CD4-positive, alpha-beta T cell treated with Interleukin-17A for 4 hours (primary cell): ENCODE results near the gene FLYWCH1.
A peak's percentile ranks its signal among the peaks of the same experiment; 100 is the strongest.

Experiments used
- DNase-seq: peaks from one replicate; pipeline ENCODE4 v3.0.0-alpha.2; 2020; ENCODE audit warnings: mixed read lengths

The FLYWCH1 gene

DNA sequence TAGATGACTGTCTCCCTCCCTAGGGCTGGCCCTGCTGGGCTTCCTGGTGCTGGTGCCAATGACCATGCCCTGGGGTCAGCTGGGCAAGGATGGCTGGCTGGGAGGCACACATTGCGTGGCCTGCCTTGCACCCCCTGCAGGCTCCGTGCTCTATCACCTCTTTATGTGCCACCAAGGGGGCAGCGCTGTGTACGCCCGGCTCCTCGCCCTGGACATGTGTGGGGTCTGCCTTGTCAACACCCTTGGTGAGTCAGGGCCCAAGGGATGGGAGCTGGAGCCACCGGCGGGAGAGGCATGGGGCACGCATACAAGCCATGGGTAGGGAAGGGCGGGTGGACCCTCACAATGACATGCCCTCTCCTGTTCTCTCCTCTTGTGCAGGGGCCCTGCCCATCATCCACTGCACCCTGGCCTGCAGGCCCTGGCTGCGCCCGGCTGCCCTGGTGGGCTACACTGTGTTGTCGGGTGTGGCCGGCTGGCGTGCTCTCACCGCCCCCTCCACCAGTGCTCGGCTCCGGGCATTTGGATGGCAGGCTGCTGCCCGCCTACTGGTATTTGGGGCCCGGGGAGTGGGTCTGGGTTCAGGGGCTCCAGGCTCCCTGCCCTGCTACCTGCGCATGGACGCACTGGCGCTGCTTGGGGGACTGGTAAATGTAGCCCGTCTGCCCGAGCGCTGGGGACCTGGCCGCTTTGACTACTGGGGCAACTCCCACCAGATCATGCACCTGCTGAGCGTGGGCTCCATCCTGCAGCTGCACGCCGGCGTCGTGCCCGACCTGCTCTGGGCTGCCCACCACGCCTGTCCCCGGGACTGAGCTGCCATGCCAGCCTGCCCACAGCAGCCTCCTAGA, 59.6 kb downstream of the FLYWCH1 start:
- no peak for DNase-seq

DNA sequence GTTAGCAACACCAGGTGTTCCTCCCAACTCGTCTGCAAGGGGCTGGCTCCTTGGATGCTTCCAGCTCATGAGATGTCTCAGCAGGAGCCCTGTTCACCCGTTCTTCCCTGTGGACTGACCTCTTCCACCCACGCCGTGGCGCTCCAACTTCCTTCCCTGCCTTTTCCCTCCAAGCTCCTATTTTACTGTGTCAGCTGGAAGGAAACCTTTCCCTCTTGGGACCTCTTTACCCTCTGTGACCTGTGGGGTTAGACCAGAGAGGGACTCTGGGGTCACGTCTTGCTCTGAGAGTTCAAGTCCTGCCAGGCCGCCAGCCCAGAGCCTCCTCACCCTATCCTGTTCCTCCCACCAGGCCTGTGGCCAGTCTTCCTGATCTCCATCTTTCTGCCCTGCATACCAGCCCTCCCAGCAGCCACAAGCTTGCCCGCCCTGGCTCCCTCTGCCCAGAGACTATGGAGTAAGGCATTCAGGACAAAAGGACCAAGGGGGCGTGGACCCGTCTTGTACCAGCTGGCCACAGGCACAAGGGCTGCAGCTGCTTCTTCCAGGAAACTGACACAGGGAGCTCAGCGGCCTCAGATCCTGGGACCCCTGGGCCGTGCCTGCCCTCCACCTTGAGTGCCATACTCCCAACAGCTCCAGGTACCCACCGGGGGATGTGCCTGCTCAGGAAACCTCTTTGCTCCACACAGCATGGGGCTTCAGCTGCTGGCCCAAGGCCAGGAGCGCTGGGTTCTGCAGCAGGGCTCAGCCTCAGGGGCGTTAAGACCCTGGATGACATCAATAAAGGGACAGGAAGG, 60.5 kb downstream of the FLYWCH1 start:
- no peak for DNase-seq

DNA sequence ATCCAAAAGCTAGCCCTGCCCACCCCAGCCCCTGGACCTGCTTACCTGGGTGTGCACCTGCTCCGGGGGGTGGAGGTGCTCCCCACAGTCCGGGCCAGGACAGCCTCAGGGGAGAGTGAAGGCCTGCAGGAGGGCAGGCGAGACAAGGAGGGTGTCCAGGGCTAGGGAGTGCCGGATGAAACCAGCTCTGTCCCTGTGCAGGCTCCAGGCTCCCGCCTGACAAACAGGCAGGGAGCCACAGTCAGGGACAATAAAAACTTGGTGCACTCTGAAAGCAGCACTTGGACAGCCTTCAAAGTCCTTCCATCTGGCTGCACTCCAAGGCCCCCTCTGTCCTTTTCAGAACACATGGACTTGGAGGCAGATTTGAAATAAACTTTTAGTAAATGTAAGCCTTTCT, 61.4 kb downstream of the FLYWCH1 start:
- DNase-seq = no peak

DNA sequence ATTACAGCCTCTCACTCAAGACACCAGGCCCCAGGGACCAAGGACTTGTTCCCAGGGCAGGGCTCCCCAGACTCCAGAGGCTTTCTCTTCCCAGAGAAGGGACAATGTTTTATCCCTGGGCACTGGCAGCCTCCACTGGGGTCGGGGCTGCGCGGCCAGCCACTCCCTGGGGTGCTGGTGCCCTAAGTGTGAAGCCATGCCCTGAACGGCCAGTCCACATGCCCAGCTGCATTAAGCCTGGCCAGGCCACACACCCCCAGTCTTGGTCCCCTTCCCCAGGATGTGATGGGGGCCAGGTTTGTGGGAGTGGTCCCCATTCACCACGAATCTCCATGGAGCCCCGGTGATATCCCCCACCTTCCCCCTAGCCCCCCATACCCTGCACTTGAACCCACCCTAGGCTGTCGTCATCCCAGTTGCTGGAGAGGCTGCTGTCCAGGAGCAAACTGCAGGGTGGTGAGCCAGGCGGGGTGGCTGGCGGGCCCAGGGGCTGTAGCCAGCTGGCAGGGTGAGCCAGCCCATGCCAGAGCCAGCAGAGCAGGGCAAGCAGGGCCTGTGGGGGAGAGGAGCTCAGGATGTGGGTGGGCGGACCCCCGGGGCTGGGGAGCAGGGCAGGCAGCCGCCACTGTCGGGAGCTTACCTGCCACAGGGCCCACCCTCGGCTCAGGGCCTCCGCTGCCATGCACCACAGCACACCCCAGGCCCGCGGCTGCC, 62.0 kb downstream of the FLYWCH1 start:
- DNase-seq = no peak

DNA sequence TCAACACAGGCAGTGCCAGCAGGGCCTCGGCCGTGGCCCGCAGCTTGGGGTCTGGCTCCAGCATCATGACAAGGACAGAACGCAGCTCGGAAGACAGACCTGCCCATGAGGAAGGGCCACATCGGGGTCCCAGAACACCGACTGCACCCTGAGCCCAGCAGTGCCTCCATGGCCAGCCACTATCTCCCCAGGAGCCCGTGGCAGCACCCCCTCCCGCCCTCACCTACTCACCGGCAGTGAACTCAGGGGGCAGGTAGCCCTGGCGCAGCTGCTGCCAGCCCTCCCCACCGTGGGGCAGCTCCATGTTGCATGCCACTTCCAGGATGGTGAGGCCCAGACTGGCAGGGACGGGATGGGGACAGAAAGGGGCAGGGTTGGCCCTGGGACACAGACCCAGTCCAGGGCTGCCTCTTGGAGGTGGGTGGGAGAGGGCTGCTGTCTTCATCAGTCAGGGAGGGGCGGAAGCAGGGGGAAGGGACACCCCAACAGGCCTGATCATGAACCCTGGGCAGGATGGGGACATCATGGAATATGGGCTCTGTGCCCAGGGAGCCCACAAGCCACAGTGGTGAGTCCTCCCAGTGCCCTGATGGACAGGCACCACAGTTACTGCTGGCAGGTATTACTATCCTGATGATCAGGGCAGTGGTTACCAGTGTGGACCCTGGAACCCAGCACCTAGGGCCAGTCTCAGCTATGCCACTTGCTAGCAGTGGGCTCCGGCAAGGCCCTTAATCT, 62.8 kb downstream of the FLYWCH1 start:
- no peak for DNase-seq

DNA sequence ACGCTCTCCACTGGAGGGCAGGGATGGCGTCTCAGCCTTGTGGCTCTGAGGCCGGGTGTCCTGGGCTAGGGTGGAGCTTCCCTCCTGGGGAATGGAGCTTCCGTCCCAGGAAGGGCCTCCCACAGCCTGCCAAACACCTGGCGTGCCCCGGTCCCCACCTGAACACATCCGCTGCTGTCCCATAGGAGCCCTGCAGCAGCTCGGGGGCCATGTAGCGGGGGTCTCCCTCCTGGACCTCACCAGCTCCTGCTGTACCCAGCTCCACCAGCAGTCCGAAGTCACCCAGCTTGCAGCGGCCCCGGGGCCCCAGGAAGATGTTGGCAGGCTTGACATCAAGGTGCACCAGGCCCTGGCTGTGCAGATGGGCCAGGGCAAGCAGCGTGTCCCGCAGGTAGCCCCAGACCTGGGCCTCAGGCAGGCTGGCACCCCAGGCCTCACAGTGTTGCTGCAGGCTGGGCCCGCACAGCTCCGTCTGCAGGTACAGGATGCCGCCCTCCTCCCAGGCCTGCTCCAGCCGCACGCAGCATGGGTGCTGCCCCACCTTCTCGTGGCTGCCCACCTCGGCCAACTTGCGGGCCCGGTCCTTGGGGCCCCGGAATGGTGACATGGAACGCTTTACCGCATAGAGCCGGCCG, 63.5 kb downstream of the FLYWCH1 start:
- no peak for DNase-seq

DNA sequence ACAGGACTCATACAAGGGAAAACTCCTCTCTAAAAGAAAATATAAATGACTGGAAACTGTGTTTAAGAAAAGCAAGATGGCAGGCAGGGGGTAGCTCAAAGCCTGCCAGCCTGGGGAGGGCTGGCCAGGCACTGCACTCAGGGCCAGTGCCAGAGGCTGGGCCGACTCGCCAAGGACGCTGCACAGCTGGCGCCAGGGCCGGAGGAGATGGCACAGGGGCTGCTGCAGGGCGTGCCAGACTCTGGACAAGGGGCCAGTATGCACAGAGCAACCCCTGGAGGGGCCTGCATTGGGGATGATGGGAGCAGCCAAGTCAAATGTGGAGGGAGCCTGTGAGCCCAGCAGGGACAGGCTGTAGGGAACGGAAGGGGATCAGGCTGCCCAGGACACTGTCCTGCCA, 64.5 kb downstream of the FLYWCH1 start:
- no peak for DNase-seq

DNA sequence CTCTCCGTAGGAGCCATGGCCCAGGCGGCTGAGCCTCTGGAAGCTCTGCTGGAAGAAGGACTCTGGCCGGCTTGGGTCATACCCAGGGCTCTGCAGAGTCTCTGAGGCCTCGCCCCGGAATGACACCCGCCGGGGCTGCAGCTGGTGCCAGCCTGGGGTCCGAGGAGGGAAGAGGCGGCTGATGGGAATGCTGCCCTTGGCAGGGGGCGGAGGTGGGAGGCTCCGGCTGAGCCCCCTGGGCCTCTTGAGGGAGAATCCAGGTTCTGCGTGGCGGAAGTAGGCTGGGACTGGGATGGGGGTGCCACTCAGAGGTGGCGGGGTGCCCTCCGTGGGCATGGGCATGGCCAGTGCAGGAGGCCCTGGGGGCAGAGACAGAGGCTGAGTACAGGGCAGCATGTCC, 64.9 kb downstream of the FLYWCH1 start:
- DNase-seq = no peak

DNA sequence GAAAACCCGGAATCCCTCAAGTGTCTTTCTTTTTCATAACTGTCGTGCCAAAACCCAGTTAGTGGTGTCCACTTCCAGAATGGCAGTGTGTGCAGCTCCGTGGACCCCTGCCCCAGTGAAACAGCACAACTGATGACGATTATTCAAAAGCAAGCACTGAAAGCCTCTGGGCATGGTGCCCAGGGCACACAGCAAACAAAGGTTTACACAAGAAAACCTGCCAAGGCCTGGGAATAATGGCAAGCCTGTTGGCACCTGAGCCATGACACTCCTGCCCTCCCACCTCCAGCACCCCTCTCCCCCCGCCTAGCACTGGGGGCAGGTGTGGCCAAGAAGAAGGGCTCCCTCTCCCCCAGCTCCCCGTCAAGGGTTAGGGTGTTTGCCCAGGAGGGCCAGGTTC, 65.7 kb downstream of the FLYWCH1 start:
- DNase-seq = no peak

DNA sequence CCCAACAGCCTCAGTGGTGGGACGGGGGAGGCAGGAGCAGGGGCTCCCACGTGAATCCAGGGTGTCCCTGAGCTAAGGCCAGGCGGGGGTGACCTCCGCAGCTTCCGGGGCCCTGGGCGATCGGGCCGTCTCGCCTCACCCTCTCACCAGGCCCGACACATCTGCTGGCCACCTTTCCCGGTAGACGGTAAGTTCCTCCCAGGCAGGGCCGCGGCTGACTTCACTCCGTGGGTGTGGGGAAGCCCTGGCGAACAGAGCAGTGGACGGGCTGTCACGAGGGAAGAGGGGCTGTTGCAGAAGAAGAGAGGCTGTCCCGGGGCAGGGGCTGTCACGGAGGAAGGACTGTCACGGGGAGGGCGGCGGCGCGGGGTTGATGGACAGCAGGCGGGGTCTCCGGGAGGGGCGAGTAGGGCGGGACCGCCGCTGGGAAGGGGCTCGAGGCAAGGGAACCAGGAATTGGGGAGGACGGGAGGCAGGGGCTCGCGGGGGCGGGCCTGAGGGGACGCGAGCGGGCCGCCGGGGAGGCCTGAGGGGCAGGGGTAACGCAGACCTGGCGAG, 68.0 kb downstream of the FLYWCH1 start:
- DNase-seq = no peak

DNA sequence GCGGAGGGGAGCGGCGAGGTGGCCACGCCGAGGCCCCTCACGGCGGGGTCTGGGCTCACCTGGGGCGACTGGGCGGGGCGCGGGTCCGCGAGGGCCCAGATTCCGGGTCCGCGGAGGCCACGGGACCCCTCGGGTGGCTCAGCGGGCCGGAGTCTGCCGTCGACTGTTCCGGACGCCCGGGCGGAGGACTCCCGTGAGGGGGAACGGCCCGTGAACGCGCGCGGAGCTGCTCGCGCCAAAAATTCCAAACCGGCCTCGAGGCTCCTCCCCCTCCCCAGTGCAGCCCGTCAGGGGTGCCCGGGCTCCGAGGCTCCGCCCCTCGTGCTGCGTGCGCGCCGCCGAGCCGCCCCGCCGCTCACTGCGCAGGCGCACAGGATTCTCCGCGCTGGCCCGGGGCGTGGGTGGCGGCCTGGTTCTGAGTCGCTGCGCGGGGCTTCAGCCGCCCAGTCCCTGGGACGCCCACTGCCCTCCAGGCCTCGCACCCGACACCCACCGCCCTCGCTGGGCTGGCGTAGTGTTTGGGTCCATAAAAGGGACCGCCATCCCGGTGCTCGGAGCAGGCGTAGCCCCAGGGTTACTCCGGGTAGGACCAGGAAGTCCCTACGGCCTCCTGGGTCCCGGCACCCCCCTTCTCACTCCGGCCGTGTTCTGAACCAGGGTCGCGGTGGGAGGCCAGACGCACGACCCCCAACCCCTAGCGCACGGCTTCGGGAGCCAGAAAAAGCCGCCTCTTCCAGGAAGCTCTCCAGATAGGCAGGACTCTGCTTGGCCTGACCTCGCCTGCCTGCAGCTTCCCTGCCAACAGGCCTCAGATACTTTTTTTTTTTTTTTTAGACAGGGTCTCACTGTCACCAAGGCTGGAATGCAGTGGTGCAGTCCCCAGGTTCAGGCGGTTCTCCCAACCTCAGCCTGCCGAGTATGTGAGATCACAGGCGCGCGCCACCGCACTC, 68.8 kb downstream of the FLYWCH1 start, which contains the start of gene PKMYT1:
Gene PKMYT1, minus strand, starts transcription at position 220 of the 950 bp plus-strand sequence. CDS start 789 bp downstream, outside the sequence.
- peak; percentile 96 for DNase-seq

DNA sequence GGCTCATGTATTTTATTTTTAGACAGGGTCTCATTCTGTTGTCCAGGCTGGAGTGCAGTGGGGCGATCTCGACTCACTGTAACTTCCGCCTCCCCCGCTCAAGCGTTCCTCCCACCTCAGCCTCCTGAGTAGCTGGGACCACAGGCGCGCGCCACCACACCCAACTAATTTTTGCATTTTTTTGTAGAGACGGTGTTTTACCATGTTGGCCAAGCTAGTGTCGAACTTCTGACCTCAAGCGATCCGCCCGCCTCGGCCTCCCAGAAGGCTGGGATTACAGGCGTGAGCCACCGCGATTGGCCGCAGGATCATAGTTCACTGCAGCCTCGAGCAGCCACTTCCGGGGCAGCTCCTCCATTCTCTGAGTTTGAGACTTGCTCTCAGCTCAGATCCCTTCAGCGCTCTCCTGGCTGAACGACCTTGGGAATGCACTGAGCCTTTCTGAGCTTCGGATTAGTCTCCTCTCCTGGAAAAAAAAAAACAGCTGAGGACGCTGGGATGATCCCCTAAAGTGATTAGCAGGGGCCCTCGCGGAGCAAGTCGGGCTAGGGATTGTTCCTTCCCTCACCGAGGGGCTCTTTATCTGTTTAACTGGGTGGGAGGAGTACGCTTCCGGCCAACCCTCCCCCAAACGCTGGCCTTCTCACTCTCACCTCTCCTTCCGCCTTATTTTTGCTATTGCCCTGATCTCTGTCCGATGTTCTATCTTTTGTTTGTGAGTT, 69.6 kb downstream of the FLYWCH1 start:
- DNase-seq = no peak

DNA sequence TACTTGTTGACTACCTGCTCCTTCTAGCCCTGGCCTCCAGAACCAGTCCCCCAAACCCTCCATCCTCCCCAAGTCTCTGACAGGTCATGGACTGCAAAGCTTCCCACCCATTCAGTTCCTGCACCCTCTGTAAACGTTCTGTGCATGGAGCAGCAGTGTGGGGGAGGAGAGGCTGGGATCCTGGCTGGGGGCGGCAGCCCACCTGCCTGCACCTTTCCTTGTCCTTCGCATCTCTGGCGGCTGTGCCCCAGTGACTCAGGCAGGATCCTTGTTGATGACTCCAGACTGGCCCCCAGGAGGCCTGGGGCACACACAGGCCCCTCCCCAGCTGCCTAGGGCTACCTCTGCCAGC, 70.1 kb downstream of the FLYWCH1 start:
- DNase-seq = no peak

DNA sequence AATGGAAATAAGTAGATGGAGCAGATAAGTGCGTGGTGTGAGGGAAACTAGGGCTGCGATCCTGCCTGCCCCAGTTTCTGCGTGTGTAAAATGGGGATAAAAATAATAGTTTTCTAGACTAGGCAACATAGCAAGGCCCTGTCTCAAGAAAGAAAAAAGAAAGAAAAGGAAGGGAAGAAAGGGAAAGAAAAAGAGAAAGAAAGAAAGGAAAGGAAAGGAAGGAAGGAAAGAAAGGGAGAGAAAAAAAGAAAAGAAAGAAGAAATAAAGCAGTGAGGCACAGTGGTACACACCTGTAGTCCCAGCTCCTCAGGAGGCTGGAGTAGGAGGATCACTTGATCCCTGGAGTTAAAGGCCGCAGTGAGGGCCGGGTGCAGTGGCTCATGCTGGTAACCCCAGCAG, 70.7 kb downstream of the FLYWCH1 start:
- no peak for DNase-seq

DNA sequence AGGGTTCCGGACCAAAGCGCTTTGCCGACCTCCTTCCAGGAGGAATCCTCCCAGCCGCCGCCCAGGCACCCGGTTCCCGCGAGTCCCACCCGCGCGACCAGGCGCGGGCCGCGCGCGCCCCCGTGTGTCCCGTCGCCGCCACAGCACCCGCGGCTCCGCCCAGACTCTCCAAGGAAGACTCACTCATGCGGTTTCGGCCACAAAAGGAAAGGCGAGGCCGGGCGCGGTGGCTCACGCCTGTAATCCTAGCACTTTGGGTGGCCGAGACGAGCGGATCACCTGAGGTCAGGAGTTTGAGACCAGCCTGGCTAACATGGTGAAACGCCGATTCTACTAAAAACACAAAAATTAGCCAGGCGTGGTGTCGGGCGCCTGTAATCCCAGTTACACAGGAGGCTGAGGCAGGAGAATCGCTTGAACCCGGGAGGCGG, 72.0 kb downstream of the FLYWCH1 start:
- DNase-seq = peak; percentile 76

DNA sequence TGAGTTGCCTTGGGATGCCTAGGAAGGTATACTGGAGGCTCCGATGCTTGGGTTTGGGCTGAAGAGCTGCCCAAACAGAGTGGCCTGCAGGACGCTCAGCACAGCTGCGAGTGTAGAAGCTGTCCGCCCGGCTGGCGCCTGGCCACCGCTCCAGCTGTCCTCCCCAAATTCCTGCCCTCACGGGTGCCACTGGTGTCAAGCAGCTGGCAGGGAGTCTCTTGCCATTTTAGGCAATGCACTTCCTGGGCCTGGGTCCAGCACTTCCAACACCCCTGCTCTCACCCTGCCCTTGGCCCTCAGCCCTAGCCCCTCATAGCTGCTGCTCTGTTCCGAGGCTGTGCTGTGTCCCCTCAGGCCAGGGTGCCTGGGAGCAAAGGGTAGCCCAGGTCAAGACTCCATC, 73.7 kb downstream of the FLYWCH1 start:
- no peak for DNase-seq

DNA sequence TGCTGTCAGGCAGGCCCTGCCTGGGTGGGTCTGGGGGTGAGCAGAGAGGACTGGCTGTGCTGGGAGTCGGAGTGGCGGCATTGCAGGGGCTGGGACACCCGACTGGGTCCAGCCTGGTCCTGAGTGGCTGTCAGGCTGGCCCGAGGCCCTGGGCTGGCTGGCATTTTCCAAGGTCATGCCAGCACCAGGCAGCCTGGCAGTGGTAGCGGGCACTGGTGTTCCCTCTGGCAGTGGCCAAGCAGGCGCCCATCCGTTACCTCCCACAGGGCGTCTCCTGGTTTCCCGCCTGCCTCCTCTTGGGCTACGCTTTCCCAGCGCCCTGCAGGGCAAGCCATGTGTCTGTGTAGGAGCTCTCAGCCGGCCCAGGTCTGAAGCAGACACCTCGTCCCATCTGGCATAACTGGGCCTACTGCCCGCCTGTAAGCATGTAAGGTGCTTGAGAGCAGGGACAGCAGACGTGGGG, 74.2 kb downstream of the FLYWCH1 start:
- DNase-seq = no peak

DNA sequence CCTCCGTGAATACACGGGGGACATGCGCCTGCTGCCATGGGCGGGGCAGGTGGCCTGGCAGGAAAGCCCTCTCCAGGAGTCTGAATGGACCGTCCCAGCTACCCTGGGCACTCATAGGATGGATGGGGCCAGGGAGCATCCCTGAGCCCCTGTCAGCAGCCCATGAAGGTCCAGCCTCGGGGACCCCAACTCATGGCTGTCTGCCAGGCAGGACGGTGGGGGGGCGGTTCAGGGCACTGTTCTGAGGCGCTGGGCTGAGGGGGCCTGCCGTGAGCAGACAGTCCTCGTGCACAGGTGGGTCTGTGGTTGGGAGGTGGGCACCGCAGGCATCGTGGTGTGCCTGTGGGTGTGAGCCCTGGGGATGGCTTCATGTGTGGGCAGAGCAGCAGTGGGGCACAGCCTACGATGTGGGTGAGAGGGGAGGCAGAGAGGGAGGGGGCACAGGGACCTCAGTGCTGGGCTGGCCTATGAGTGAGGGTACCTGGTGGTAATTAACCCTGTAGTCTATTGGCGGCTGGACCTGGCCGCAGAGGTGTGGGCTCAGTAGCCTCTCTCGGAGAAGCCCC, 75.0 kb downstream of the FLYWCH1 start:
- DNase-seq = no peak

DNA sequence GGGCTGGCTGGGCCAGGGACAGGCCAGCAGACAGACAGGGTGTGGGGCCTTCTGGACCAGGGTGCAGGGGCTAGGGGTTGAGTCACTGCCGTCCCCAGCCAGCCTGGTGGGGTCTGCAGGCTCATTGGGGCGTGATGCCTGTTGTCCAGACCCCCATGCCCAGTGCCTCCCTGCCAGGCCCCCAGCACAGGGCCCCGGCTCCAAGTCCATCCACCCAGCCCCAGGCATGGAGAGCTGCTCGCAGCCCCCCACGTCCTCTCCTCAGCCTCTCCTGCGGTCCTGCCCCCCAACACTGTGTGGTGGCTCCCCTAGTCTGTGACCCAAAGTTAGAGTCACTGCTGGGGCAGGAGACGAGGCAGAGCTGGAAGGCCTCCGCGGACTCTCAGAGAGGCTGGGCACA, 75.6 kb downstream of the FLYWCH1 start:
- DNase-seq = no peak

DNA sequence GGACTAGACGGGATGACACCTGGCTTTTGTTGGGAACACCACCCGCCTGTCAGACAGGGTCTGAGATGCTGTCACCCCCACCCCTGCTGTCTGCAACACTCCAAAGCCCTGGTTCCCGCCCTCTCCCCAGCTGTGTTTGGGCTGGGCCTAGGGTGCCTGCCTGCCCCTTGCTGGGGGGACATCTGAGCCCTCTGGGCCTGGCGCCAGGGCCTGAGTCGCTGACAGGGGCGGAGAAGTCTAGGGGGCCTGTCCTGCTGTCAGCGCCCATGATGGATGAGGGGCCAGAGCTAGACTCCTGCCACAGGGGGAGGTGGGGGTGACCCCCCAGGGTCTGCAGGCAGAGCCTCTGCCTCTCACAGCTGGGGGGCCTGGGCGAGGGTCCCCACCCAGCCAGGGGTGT, 76.1 kb downstream of the FLYWCH1 start:
- DNase-seq = no peak
